ENCODE results near the gene ITGB4.

Gene ITGB4

DNA sequence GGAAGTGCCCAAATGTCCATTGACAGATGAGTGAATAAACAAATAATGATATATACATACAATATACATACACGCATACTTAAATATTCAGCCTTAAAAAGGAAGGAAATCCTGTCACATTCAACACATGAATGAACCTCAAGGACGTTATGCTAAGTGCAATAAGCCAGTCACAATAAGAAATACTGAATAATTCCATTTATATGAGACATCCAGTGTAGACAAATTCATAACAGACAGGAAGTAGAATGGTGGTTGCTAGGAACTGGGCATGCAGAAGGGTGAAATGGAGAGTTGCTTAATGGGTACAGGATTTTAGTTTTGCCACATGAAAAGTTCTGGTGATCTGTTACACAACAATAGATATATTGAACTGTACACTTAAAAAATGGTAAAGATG, 8.8 kb upstream of the ITGB4 start:
- Histone ChIP-seq H3K4me3 (ENCODE audit: low read depth in 1 of 2, low read length in 2 of 2) (no peak overlapping the region), H3K27me3 (ENCODE audit: control insufficient read depth in 1 of 2, insufficient read depth in 2 of 2, low read length in 2 of 2) (no peaks in the 10 kb centered on the region), H3K9ac (ENCODE audit: low read depth in 1 of 2, low read length in 2 of 2) (no peak overlapping the region), H3K4me1 (ENCODE audit: control insufficient read depth in 1 of 2, insufficient read depth in 2 of 2, low read length in 2 of 2) (no peaks in the 10 kb centered on the region), H3K36me3 (ENCODE audit: control insufficient read depth in 1 of 2, insufficient read depth in 2 of 2, low read length in 2 of 2) (peaks cover 0 to 12% of the 10 kb centered on the region in 2 donors), H3K27ac (ENCODE audit: low read depth, low read length) (no peak overlapping the region), H3K9me3 (ENCODE audit: control insufficient read depth in 1 of 2, low read length in 2 of 2) (no peaks in the 10 kb centered on the region)

DNA sequence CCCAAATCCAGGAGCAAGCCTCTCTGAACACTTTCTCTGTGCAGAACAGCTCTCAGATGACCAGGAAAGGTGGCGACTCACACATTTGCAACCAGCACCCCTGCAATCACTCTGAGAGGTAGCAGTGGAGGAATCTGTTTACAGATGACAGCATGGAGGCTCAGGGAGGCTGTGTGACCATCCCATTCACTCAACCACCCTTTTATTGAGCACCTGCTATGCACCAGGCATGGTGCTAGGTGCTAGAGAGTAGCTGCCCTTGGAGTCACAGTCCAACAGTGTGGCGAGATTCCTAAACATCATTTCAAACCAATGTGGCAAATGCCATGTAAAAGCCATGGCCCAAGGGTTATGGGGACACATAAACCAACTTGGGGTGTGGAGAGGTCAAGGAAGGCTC, 1.5 kb upstream of the ITGB4 start:
- Histone ChIP-seq H3K4me1 (ENCODE audit: control insufficient read depth in 1 of 2, insufficient read depth in 2 of 2, low read length in 2 of 2) (peaks cover 9 to 23% of the 10 kb centered on the region in 2 donors), H3K27ac (ENCODE audit: low read depth, low read length) (no peak overlapping the region), H3K27me3 (ENCODE audit: control insufficient read depth in 1 of 2, insufficient read depth in 2 of 2, low read length in 2 of 2) (no peaks in the 10 kb centered on the region)

DNA sequence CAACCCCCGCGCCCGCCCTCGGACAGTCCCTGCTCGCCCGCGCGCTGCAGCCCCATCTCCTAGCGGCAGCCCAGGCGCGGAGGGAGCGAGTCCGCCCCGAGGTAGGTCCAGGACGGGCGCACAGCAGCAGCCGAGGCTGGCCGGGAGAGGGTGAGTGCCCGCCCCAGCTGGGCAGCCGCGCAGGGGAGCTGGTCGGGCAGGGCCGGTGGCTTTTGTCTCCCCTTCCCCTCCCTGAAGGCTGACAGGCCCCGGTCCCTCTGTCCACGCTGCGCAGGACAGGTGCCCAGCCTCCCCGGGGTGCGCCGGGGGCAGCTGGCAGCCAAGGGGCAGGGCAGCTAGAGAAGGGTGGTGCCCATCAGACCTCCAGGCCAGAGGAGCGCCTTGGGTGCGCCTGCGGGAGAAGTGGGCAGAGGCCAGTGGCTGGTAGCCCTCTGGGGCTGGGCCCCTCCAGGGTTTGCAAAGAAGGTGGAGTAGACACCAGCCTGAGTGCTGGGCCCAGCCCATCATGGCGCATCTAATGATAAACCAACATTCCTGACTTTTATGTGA, 278 bp downstream of the ITGB4 start:
- Histone ChIP-seq H3K9ac (ENCODE audit: low read depth in 1 of 2, low read length in 2 of 2) (peak overlapping the region; percentile 90 to 95), H3K4me1 (ENCODE audit: control insufficient read depth in 1 of 2, insufficient read depth in 2 of 2, low read length in 2 of 2) (peaks cover 9 to 23% of the 10 kb centered on the region in 2 donors), H3K27me3 (ENCODE audit: control insufficient read depth in 1 of 2, insufficient read depth in 2 of 2, low read length in 2 of 2) (no peaks in the 10 kb centered on the region), H3K9me3 (ENCODE audit: control insufficient read depth in 1 of 2, low read length in 2 of 2) (no peaks in the 10 kb centered on the region), H3K4me3 (ENCODE audit: low read depth in 1 of 2, low read length in 2 of 2) (peak overlapping the region; percentile 65 to 77), H3K36me3 (ENCODE audit: control insufficient read depth in 1 of 2, insufficient read depth in 2 of 2, low read length in 2 of 2) (peaks cover 14 to 17% of the 10 kb centered on the region in 2 donors), H3K27ac (ENCODE audit: low read depth, low read length) (peak overlapping the region; percentile 87)

More for the DNA sequence above, 1.5 kb upstream of the ITGB4 start:
- Histone ChIP-seq H3K9me3 (ENCODE audit: control insufficient read depth in 1 of 2, low read length in 2 of 2) (no peaks in the 10 kb centered on the region), H3K4me3 (ENCODE audit: low read depth in 1 of 2, low read length in 2 of 2) (no peak overlapping the region), H3K9ac (ENCODE audit: low read depth in 1 of 2, low read length in 2 of 2) (no peak overlapping the region), H3K36me3 (ENCODE audit: control insufficient read depth in 1 of 2, insufficient read depth in 2 of 2, low read length in 2 of 2) (peaks cover 0 to 3% of the 10 kb centered on the region in 2 donors)

DNA sequence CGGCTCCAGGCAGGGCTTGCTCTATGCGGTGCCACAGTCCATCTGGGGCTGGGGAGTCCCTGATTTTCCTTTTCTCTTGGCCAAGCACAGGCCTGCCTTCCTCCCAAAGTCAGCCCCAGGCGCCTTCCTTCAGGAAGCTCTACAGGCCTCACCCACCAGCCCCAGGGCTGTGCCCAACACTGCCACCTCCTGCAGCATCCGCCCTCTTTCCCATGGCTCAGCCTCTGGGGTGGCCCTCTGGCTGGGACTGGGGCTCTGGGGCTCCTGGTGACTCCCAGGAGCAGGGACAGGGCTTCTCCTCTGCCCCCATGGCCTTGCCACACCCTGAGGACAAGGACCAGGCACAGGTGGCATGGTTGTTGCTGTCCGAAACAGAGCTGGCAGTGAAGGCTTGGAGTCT, 817 bp downstream of the ITGB4 start:
- peak overlapping the region; percentile 87 for H3K27ac ChIP-seq (ENCODE audit: low read depth, low read length)
- H3K9me3 ChIP-seq (ENCODE audit: control insufficient read depth in 1 of 2, low read length in 2 of 2): no peaks in the 10 kb centered on the region
- H3K27me3 ChIP-seq (ENCODE audit: control insufficient read depth in 1 of 2, insufficient read depth in 2 of 2, low read length in 2 of 2): no peaks in the 10 kb centered on the region
- peak overlapping the region; percentile 90 to 95 for H3K9ac ChIP-seq (ENCODE audit: low read depth in 1 of 2, low read length in 2 of 2)
- H3K4me1 ChIP-seq (ENCODE audit: control insufficient read depth in 1 of 2, insufficient read depth in 2 of 2, low read length in 2 of 2): peaks cover 9 to 23% of the 10 kb centered on the region in 2 donors
- peak overlapping the region; percentile 65 to 77 for H3K4me3 ChIP-seq (ENCODE audit: low read depth in 1 of 2, low read length in 2 of 2)
- H3K36me3 ChIP-seq (ENCODE audit: control insufficient read depth in 1 of 2, insufficient read depth in 2 of 2, low read length in 2 of 2): peaks cover 14 to 20% of the 10 kb centered on the region in 2 donors

DNA sequence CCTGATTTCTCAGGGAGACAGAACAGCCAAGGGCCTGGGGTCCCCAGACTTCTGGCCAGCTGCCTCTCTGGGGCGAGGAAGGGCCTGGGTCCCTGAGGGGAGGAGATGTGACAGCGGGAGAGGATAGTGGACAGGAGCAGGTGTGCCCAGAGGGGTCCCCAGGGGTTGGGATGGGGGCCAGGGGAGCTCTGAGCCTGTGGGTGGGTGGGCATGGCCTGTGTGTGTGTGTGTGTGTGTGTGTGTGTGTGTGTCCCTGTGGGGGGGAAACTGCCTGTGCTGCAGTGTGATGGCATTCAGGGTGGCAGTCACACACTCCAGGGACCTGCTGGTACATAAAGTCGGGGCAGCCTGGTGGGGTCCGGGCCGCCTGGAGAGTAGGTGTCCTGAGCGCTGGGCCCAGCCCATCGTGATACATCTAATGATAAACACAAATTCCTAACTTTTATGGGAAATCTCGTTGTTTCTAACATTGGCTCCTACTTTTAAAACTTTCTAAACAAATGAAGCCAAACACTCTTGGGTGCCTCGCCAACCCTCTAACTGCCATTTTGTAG, 1.4 kb downstream of the ITGB4 start:
- Histone ChIP-seq H3K9ac (ENCODE audit: low read depth in 1 of 2, low read length in 2 of 2) (peak overlapping the region; percentile 90 to 95), H3K27me3 (ENCODE audit: control insufficient read depth in 1 of 2, insufficient read depth in 2 of 2, low read length in 2 of 2) (no peaks in the 10 kb centered on the region), H3K36me3 (ENCODE audit: control insufficient read depth in 1 of 2, insufficient read depth in 2 of 2, low read length in 2 of 2) (peaks cover 14 to 25% of the 10 kb centered on the region in 2 donors), H3K4me3 (ENCODE audit: low read depth in 1 of 2, low read length in 2 of 2) (peak overlapping the region; percentile 65 to 77), H3K27ac (ENCODE audit: low read depth, low read length) (peak overlapping the region; percentile 87), H3K9me3 (ENCODE audit: control insufficient read depth in 1 of 2, low read length in 2 of 2) (no peaks in the 10 kb centered on the region), H3K4me1 (ENCODE audit: control insufficient read depth in 1 of 2, insufficient read depth in 2 of 2, low read length in 2 of 2) (peaks cover 9 to 23% of the 10 kb centered on the region in 2 donors)

DNA sequence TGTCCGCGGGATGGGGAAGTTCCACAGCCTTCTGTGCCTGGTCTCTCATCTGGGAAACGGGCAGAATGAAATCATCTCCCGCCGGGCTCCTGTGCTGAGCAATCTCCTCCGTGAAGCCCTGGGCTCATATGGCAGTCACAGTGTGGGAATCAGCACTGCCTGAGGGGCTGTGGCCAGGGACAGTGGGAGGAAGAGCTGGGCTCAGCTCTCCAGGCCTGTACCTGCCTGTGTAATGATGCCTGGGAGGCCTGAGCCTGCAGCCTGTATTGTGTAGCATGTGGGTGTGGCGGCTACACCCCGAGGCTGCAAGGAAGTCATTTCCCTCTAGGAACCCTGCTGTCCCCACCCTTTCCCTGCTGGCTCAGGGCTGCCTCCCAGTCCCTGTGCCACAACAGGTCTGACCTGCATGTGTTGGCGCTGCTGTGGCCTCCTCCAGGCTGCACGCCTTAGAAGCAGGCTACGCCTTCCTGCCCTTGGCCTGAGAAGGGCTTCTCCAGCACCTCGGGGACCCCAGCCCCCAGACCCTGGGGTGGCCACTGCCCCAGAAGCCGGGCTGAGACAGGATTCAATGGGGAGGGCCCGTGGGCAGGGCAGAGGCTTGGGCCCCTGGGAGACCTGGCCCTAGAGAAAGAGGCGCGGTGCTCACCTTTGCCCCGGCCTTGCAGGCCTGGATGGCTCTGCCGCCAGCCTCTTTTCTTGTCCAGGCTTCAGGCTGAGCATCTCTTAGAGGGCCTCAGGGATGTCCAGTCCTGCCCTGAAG, 2.1 kb downstream of the ITGB4 start:
- Histone ChIP-seq H3K27ac (ENCODE audit: low read depth, low read length) (peak overlapping the region; percentile 87), H3K4me1 (ENCODE audit: control insufficient read depth in 1 of 2, insufficient read depth in 2 of 2, low read length in 2 of 2) (peaks cover 9 to 23% of the 10 kb centered on the region in 2 donors), H3K36me3 (ENCODE audit: control insufficient read depth in 1 of 2, insufficient read depth in 2 of 2, low read length in 2 of 2) (peaks cover 14 to 33% of the 10 kb centered on the region in 2 donors), H3K4me3 (ENCODE audit: low read depth in 1 of 2, low read length in 2 of 2) (peak overlapping the region; percentile 65 to 77), H3K27me3 (ENCODE audit: control insufficient read depth in 1 of 2, insufficient read depth in 2 of 2, low read length in 2 of 2) (no peaks in the 10 kb centered on the region), H3K9me3 (ENCODE audit: control insufficient read depth in 1 of 2, low read length in 2 of 2) (no peaks in the 10 kb centered on the region), H3K9ac (ENCODE audit: low read depth in 1 of 2, low read length in 2 of 2) (peak overlapping the region; percentile 44 to 95)

DNA sequence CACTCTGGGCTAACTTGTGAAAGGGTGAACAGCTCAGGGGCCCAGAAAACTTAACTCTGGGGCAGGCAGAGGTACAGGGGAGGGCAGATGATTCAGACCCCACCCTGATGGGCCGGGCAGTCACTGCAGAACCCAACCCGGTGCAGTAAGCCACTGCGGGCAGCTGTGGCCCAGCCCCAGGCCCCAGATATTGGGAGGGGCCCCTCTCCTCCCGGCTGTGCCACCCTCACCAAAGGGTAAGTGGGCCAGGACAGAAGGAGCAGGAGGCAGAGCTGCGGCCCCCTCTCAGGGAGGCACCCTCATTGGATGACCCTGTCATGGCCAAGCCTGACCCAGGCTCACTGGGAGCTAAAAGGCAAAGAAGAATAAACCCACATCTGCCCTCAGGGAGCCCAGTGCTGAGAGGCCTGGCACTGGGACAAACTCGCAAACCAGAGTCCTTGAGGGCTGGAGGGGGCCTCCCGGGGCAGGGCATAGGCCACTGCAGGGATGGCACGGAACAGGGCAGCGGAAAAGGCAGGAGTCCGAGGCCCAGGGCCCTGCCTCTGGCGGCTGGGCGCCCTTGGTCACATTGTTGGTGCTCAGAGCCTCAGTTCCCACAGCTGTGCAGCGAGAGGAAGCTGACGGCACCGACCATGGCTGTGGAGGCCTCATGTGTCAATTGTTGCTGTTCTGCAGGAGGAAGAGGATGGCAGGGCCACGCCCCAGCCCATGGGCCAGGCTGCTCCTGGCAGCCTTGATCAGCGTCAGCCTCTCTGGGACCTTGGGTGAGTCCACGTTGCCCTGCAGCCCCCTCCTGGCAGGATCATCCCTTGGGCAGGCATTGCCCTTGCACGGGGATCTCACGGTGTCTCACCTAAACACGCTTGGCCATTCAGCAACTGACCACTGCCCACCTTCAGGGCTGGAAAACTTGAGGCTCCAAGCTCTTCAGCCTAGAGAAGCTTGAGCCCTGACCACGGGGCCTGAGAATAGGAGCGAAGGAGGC, 3.1 kb downstream of the ITGB4 start:
- H3K27me3 ChIP-seq (ENCODE audit: control insufficient read depth in 1 of 2, insufficient read depth in 2 of 2, low read length in 2 of 2): no peaks in the 10 kb centered on the region
- H3K4me1 ChIP-seq (ENCODE audit: control insufficient read depth in 1 of 2, insufficient read depth in 2 of 2, low read length in 2 of 2): peaks cover 9 to 23% of the 10 kb centered on the region in 2 donors
- no peak overlapping the region for H3K27ac ChIP-seq (ENCODE audit: low read depth, low read length)
- no peaks in the 10 kb centered on the region for H3K9me3 ChIP-seq (ENCODE audit: control insufficient read depth in 1 of 2, low read length in 2 of 2)
- H3K4me3 ChIP-seq (ENCODE audit: low read depth in 1 of 2, low read length in 2 of 2): peak overlapping the region; percentile 65 to 77
- peaks cover 14 to 38% of the 10 kb centered on the region in 2 donors for H3K36me3 ChIP-seq (ENCODE audit: control insufficient read depth in 1 of 2, insufficient read depth in 2 of 2, low read length in 2 of 2)
- peak overlapping the region; percentile 44 to 95 for H3K9ac ChIP-seq (ENCODE audit: low read depth in 1 of 2, low read length in 2 of 2)

DNA sequence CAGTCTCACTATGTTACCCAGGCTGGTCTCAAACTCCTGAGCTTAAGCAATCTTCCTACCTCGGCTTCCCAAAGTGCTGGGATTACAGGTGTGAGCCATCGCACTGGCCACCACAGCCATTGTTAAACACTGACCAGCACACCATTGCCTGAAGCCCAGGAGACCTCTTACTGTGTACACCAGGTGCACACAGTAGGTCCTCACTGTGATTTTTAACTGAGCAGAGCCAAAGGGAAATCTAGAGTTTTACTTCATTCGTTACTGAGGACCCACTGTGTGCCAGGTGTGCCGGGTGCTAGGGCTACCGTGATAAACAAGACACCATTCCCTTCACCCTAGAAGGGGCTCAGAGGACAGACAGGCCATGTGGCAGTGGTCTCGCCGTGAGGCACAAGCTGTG, 4.2 kb downstream of the ITGB4 start:
- Histone ChIP-seq H3K4me3 (ENCODE audit: low read depth in 1 of 2, low read length in 2 of 2) (no peak overlapping the region), H3K9me3 (ENCODE audit: control insufficient read depth in 1 of 2, low read length in 2 of 2) (no peaks in the 10 kb centered on the region), H3K27ac (ENCODE audit: low read depth, low read length) (no peak overlapping the region), H3K36me3 (ENCODE audit: control insufficient read depth in 1 of 2, insufficient read depth in 2 of 2, low read length in 2 of 2) (peaks cover 14 to 49% of the 10 kb centered on the region in 2 donors), H3K27me3 (ENCODE audit: control insufficient read depth in 1 of 2, insufficient read depth in 2 of 2, low read length in 2 of 2) (no peaks in the 10 kb centered on the region), H3K9ac (ENCODE audit: low read depth in 1 of 2, low read length in 2 of 2) (no peak overlapping the region), H3K4me1 (ENCODE audit: control insufficient read depth in 1 of 2, insufficient read depth in 2 of 2, low read length in 2 of 2) (peaks cover 6 to 23% of the 10 kb centered on the region in 2 donors)

DNA sequence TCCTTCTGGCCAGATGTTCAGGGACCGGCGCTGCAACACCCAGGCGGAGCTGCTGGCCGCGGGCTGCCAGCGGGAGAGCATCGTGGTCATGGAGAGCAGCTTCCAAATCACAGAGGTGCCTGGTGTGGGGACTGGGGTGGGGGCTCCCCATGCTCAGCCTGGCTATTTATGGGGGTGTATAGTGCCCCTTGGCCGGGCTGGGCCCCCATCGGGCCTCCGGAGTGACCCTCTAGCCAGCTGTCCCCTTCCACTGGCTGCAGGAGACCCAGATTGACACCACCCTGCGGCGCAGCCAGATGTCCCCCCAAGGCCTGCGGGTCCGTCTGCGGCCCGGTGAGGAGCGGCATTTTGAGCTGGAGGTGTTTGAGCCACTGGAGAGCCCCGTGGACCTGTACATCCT, 6.1 kb downstream of the ITGB4 start:
- H3K4me3 ChIP-seq (ENCODE audit: low read depth in 1 of 2, low read length in 2 of 2): no peak overlapping the region
- no peaks in the 10 kb centered on the region for H3K27me3 ChIP-seq (ENCODE audit: control insufficient read depth in 1 of 2, insufficient read depth in 2 of 2, low read length in 2 of 2)
- H3K9ac ChIP-seq (ENCODE audit: low read depth in 1 of 2, low read length in 2 of 2): no peak overlapping the region
- H3K4me1 ChIP-seq (ENCODE audit: control insufficient read depth in 1 of 2, insufficient read depth in 2 of 2, low read length in 2 of 2): peaks cover 15 to 25% of the 10 kb centered on the region in 2 donors
- H3K36me3 ChIP-seq (ENCODE audit: control insufficient read depth in 1 of 2, insufficient read depth in 2 of 2, low read length in 2 of 2): peaks cover 14 to 63% of the 10 kb centered on the region in 2 donors
- no peak overlapping the region for H3K27ac ChIP-seq (ENCODE audit: low read depth, low read length)
- H3K9me3 ChIP-seq (ENCODE audit: control insufficient read depth in 1 of 2, low read length in 2 of 2): no peaks in the 10 kb centered on the region

Measured in duodenal mucosa (tissue), 2 donors.